ENCODE data around the gene ZFYVE1. TPM values are rescaled to one million over a fixed set of nuclear protein-coding genes. Genes with fewer than 3 reads are reported as not detected.

Gene ZFYVE1
- total RNA-seq, 1 experiment from 2014 or later = 14.2 TPM

DNA sequence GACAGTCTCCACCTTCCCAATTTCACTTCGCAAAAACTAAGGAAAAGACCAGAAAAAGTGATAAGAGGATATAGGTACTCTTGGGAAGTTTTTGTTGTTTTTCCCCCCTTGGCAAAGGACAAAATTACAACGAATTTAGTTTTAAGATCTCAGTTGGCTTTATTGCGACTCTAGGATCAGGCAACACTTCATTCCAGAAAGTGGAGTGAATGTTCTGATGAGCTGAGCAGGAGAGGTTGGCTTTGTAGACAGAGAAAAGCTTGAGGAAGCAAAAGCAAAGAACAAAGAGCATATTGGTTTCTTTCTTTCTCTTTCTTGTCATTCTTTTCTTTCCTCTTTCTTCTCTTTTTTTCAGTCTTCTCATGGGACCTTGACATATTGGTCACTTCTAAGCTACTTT is 640 bp upstream of the ZFYVE1 start:
- H3K27me3 Mint-ChIP-seq (ENCODE audit: low read depth) = no peaks in the 10 kb centered on the region
- H2BK20ac ChIP-seq (ENCODE audit: low read depth, low read length, poor library complexity, severe bottlenecking) = no peak overlapping the region
- H3K4me1 Mint-ChIP-seq = peaks cover 22 to 24% of the 10 kb centered on the region in 2 experiments
- no peak overlapping the region for H4K8ac ChIP-seq (replicated peaks; ENCODE audit: insufficient read length, low read depth, low read length)
- H3K4ac ChIP-seq (ENCODE audit: low read depth, low read length) = no peak overlapping the region
- no peak overlapping the region for H2AK5ac ChIP-seq (ENCODE audit: insufficient read length, low read length)
- no CpG with 5 or more reads among the region's 3 CpGs for WGBS (ENCODE audit: extremely low coverage, insufficient read length, low lambda C conversion rate)
- peaks cover 7 to 17% (median 16%) of the 10 kb centered on the region in 3 experiments; a peak in 6 of 7 replicates for H3K36me3 Mint-ChIP-seq (ENCODE audit: insufficient read depth in 1 of 3, low read depth in 3 of 3)
- H3T11ph ChIP-seq (ENCODE audit: low read length) = no peak overlapping the region
- H3K79me1 ChIP-seq (ENCODE audit: insufficient read depth, low read depth, low read length, poor library complexity, severe bottlenecking) = peaks cover 8% of the 10 kb centered on the region
- no peak overlapping the region for H3K23ac ChIP-seq (ENCODE audit: insufficient read length, low read depth, low read length)
- H3K56ac ChIP-seq (ENCODE audit: insufficient read length, low read depth, low read length) = no peak overlapping the region
- TF ChIP-seq, protein P1, sequence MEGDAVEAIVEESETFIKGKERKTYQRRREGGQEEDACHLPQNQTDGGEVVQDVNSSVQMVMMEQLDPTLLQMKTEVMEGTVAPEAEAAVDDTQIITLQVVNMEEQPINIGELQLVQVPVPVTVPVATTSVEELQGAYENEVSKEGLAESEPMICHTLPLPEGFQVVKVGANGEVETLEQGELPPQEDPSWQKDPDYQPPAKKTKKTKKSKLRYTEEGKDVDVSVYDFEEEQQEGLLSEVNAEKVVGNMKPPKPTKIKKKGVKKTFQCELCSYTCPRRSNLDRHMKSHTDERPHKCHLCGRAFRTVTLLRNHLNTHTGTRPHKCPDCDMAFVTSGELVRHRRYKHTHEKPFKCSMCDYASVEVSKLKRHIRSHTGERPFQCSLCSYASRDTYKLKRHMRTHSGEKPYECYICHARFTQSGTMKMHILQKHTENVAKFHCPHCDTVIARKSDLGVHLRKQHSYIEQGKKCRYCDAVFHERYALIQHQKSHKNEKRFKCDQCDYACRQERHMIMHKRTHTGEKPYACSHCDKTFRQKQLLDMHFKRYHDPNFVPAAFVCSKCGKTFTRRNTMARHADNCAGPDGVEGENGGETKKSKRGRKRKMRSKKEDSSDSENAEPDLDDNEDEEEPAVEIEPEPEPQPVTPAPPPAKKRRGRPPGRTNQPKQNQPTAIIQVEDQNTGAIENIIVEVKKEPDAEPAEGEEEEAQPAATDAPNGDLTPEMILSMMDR (conservative IDR thresholded peaks at IDR 0.05) = no peak
- H3K9ac ChIP-seq (ENCODE audit: extremely low read depth, insufficient read length, low read length) = no peak overlapping the region
- no peak for DNase-seq
- H2AFZ ChIP-seq (ENCODE audit: low read length) = no peak overlapping the region
- H3K27ac ChIP-seq (ENCODE audit: insufficient read length, low read depth, low read length) = no peak overlapping the region
- no peak overlapping the region for H4K91ac ChIP-seq (ENCODE audit: insufficient read length, low read depth, low read length)
- H3K4me2 ChIP-seq (ENCODE audit: insufficient read depth, insufficient read length, low read length) = peak overlapping the region; percentile 57
- peak overlapping the region; percentile 88 to 96 for H3K4me3 Mint-ChIP-seq
- no peaks in the 10 kb centered on the region for H3K9me3 ChIP-seq (ENCODE audit: control insufficient read depth, low read depth, low read length)
- peak overlapping the region in 2 of 3 experiments; percentile 88 to 98; a peak in 4 of 7 replicates for H3K27ac Mint-ChIP-seq
- H2BK120ac ChIP-seq (ENCODE audit: low read depth, low read length, poor library complexity, severe bottlenecking) = no peak overlapping the region
- H3K79me2 ChIP-seq (ENCODE audit: insufficient read depth, low read length) = no peaks in the 10 kb centered on the region
- H3K27me3 ChIP-seq (ENCODE audit: insufficient read depth, low read length) = no peaks in the 10 kb centered on the region
- H3K9me3 Mint-ChIP-seq = no peaks in the 10 kb centered on the region
- no peak overlapping the region for H2BK12ac ChIP-seq (ENCODE audit: insufficient read length, low read depth, low read length)
- H4K20me1 ChIP-seq (ENCODE audit: control insufficient read depth, insufficient read depth, insufficient read length) = no peaks in the 10 kb centered on the region
- peaks cover 5% of the 10 kb centered on the region for H3K23me2 ChIP-seq (ENCODE audit: insufficient read length, low read depth, low read length, poor library complexity, severe bottlenecking)
- no peaks in the 10 kb centered on the region for H3K4me1 ChIP-seq (ENCODE audit: insufficient read depth, low read length)
- H3K18ac ChIP-seq (ENCODE audit: insufficient read length, low read depth, low read length) = no peak overlapping the region
- no peak overlapping the region for H2BK5ac ChIP-seq (ENCODE audit: insufficient read length, low read length)
- no peak overlapping the region for H3K14ac ChIP-seq (ENCODE audit: insufficient read depth, low read length)
- H2BK15ac ChIP-seq (ENCODE audit: low read depth, low read length) = no peak overlapping the region
- H4K5ac ChIP-seq (ENCODE audit: insufficient read length, low read depth, low read length) = no peak overlapping the region
